Mammary epithelial cell (primary cell): ENCODE results near the gene TMEM132D.

Experiments
- EZH2 ChIP-seq: IDR thresholded peaks from 2 replicates; pipeline ENCODE4 v1.6.1; 2012; ENCODE audit warnings: low read length, inconsistent platforms, borderline replicate concordance
- TF ChIP-seq, protein P1 (sequence below), 2 donors: IDR thresholded peaks in 1 of 2; conservative IDR thresholded peaks in 1 of 2; 2 replicates each; pipeline ENCODE4 v1.5.1; 2011 to 2012; ENCODE audit warnings: inconsistent platforms in 2 of 2, low read length in 2 of 2, mild to moderate bottlenecking in 2 of 2, control low read depth in 1 of 2, low read depth in 1 of 2; ENCODE audit not compliant: insufficient read depth in 1 of 2; ENCODE audit errors: extremely low read depth in 1 of 2

DNA sequence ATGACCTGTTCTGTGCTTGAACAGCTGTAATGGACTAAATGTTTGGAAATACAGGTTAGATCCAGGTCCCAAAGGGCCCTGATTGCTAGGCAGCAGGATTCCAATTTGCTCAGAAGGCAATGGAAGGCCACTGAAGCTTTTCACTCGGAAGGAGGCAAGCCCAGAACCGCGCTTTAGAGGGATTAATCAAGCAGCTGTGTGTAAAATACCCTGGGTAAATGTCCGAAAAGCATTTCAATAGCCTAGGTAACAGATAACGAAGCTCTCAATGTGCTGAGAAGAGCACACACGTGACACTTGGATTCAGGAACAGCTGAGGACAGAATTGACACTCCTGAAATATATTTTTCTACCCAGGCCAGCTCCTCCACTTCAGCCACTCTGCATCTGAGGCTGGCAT, 436.1 kb downstream of the TMEM132D start:
- no peak for TF ChIP-seq EZH2
- TF ChIP-seq, protein P1, sequence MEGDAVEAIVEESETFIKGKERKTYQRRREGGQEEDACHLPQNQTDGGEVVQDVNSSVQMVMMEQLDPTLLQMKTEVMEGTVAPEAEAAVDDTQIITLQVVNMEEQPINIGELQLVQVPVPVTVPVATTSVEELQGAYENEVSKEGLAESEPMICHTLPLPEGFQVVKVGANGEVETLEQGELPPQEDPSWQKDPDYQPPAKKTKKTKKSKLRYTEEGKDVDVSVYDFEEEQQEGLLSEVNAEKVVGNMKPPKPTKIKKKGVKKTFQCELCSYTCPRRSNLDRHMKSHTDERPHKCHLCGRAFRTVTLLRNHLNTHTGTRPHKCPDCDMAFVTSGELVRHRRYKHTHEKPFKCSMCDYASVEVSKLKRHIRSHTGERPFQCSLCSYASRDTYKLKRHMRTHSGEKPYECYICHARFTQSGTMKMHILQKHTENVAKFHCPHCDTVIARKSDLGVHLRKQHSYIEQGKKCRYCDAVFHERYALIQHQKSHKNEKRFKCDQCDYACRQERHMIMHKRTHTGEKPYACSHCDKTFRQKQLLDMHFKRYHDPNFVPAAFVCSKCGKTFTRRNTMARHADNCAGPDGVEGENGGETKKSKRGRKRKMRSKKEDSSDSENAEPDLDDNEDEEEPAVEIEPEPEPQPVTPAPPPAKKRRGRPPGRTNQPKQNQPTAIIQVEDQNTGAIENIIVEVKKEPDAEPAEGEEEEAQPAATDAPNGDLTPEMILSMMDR (conservative IDR thresholded peaks at IDR 0.05 in 1 of 2, IDR thresholded peaks at IDR 0.05 in 1 of 2; ENCODE audit: extremely low read depth in 1 of 2, insufficient read depth in 1 of 2, low read depth in 1 of 2, low read length in 2 of 2): no peak
